ENCODE data around the gene CYSLTR2.

Gene CYSLTR2

GRCh38 chr13:48749144-48749543 lies 95.4 kb downstream of the CYSLTR2 start:
- no peak for DNase-seq

- DNase-seq = peak; percentile 30
These were observed 96.2 kb downstream of the CYSLTR2 start for GRCh38 chr13:48749699-48750473.

GRCh38 chr13:48750588-48751383 lies 97.1 kb downstream of the CYSLTR2 start:
- no peak for DNase-seq

- no peak for DNase-seq
These were observed 106.9 kb downstream of the CYSLTR2 start for GRCh38 chr13:48760626-48761025.

All from NCI-H2227 treated with DMSO at 0.1 percent for 48 hours (cell line).